Body of pancreas (tissue), 4 donors: ENCODE data around the gene SPOCK1. TPM values are rescaled to one million over a fixed set of nuclear protein-coding genes. Genes with fewer than 3 reads are reported as not detected.

Experiments
- ATAC-seq: fragments of 150-250 bp; one replicate; pipeline ENCODE4 v1.9.1; 2016
- DNase-seq, 4 donors: peaks; one replicate each; pipeline ENCODE4 v3.0.0-alpha.2; 2019
- H3K27ac ChIP-seq, 4 donors: fragments of 200-600 bp; sonication (generic); 1 replicate in 3 of 4; 2 replicates in 1 of 4; pipeline versions ENCODE4 v1.5.1 to v1.6.1; 2016 to 2019; ENCODE audit warnings: mild to moderate bottlenecking in 1 of 4, mixed read lengths in 1 of 4, moderate library complexity in 1 of 4
- H3K27me3 ChIP-seq, 2 donors: fragments of 200-600 bp; sonication (generic); one replicate each; pipeline ENCODE4 v1.6.0; 2016; ENCODE audit warnings: mild to moderate bottlenecking in 1 of 2
- H3K36me3 ChIP-seq, 2 donors: fragments of 200-600 bp; sonication (generic); replicated peaks in 1 of 2; 2 replicates each; pipeline ENCODE4 v1.5.1; 2016; ENCODE audit warnings: low read depth in 2 of 2; ENCODE audit not compliant: insufficient read depth in 1 of 2
- H3K4me1 ChIP-seq: fragments of 200-600 bp; sonication (generic); one replicate; pipeline ENCODE4 v1.6.0; 2016
- H3K4me3 ChIP-seq, 2 donors: fragments of 200-600 bp; sonication (generic); 1 replicate in 1 of 2; 2 replicates in 1 of 2; pipeline ENCODE4 v1.5.1; 2016 to 2019
- H3K9me3 ChIP-seq, 3 donors: fragments of 200-600 bp; sonication (generic); 1 replicate in 2 of 3; 2 replicates in 1 of 3; pipeline ENCODE4 v1.5.1; 2016
- POLR2A ChIP-seq, 3 donors: fragments of 450-650 bp; IDR thresholded peaks; one replicate each; pipeline ENCODE4 v1.6.1; 2016; ENCODE audit warnings: antibody characterized with exemption in 3 of 3, mild to moderate bottlenecking in 2 of 3
- WGBS, 2 donors: methylation state at CpG; one replicate each; pipeline ENCODE4 v1.1.5; 2017; 5-methylcytosine and 5-hydroxymethylcytosine counted together
- intact Hi-C: fragments of 100-400 bp; cut with DNase I; formaldehyde crosslinking; loops from one replicate; pipeline ENCODE4 v1.15.1; 2023
- total RNA-seq, 2 donors: library from RNA; depleted of rRNA; stranded (reverse); fragments of >200 nt; gene quantifications; one replicate each; pipeline ENCODE4 v1.1.0, GENCODE V29; 2016
- TF ChIP-seq, protein P1 (sequence below), 7 experiments: fragments of 450-650 bp in 4 of 7; fragments of 200-600 bp in 3 of 7; sonication (generic) in 3 of 7; IDR thresholded peaks; one replicate each; pipeline ENCODE4 v1.5.1; 2016 to 2019; ENCODE audit warnings: antibody characterized with exemption in 7 of 7

Gene SPOCK1
- total RNA-seq, 2 donors from 2014 or later, result 22.4 to 30.6 TPM

DNA sequence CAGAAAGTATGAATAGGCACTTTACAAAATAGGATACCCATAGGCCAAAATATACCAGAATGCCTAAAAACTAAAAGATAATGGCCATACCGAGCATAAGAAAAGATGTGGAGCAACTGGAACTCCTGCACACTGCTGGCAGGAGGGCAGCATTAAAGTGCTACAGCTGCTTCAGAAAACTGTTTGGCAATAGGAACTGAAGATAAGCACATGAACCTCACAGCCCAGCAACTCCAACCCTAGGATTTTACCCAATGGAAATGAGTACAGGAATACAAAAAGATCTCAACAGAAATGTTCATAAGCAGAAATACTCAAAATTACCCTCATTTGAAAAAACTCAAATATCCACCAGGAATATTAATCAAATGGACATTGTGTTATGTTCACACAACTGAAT, 209.3 kb downstream of the SPOCK1 start:
- 81% methylated on average over 1 of the region's 1 CpG for WGBS, 2 donors
- no peak for ATAC-seq
- H3K36me3 ChIP-seq, result no peaks in the 10 kb centered on the region
- H3K27me3 ChIP-seq, result no peaks in the 10 kb centered on the region
- H3K4me1 ChIP-seq, result peaks cover 13% of the 10 kb centered on the region
- intact Hi-C loops, result no loop called here
- no peak overlapping the region for H3K27ac ChIP-seq
- H3K9me3 ChIP-seq, result no peaks in the 10 kb centered on the region
- no peak overlapping the region for H3K4me3 ChIP-seq
- no peak for DNase-seq
- TF ChIP-seq POLR2A (IDR thresholded peaks at IDR 0.05), result no peak
- TF ChIP-seq, protein P1, sequence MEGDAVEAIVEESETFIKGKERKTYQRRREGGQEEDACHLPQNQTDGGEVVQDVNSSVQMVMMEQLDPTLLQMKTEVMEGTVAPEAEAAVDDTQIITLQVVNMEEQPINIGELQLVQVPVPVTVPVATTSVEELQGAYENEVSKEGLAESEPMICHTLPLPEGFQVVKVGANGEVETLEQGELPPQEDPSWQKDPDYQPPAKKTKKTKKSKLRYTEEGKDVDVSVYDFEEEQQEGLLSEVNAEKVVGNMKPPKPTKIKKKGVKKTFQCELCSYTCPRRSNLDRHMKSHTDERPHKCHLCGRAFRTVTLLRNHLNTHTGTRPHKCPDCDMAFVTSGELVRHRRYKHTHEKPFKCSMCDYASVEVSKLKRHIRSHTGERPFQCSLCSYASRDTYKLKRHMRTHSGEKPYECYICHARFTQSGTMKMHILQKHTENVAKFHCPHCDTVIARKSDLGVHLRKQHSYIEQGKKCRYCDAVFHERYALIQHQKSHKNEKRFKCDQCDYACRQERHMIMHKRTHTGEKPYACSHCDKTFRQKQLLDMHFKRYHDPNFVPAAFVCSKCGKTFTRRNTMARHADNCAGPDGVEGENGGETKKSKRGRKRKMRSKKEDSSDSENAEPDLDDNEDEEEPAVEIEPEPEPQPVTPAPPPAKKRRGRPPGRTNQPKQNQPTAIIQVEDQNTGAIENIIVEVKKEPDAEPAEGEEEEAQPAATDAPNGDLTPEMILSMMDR (IDR thresholded peaks at IDR 0.05), result no peak

DNA sequence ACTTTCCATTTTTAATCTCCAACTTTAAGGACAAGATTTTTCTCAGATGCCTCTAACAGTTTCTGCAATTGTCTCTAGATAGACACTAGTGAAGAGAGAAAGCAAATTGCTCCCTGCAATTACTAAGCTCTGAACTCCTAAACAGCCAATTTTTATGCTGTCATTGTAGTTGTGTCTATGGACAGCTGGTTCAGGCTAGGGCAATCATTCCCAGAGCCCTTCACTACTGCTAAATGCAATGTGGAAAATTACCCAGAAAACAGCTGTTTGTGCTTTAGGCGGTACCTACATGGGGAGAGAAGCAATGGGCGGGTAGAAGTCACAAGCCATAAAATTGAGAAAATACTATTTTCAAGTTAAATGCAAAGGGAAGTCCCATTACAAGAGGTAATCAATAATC, 211.6 kb downstream of the SPOCK1 start:
- DNase-seq (no peak), ATAC-seq (no peak)
- Histone ChIP-seq H3K36me3 (no peaks in the 10 kb centered on the region), H3K27me3 (no peaks in the 10 kb centered on the region), H3K4me3 (no peak overlapping the region), H3K4me1 (peaks cover 3% of the 10 kb centered on the region), H3K9me3 (no peaks in the 10 kb centered on the region), H3K27ac (no peak overlapping the region)
- 96 to 98% methylated on average over 2 of the region's 2 CpGs for WGBS, 2 donors
- TF ChIP-seq POLR2A (IDR thresholded peaks at IDR 0.05), result no peak
- TF ChIP-seq, protein P1 (IDR thresholded peaks at IDR 0.05), result no peak
- intact Hi-C loops, result no loop called here

- Histone ChIP-seq H3K27me3 (no peaks in the 10 kb centered on the region), H3K9me3 (no peaks in the 10 kb centered on the region), H3K4me1 (peaks cover 6% of the 10 kb centered on the region), H3K4me3 (no peak overlapping the region), H3K27ac (no peak overlapping the region), H3K36me3 (no peaks in the 10 kb centered on the region)
- intact Hi-C loops, result no loop called here
- WGBS, 2 donors, result 67 to 79% methylated on average over 4 of the region's 4 CpGs
- DNase-seq (no peak), ATAC-seq (no peak)
- TF ChIP-seq, protein P1 (IDR thresholded peaks at IDR 0.05), result no peak
- TF ChIP-seq POLR2A (IDR thresholded peaks at IDR 0.05), result no peak
Observed at GRCh38 chr5:137286025-137286610, 213.0 kb downstream of the SPOCK1 start.

- TF ChIP-seq POLR2A (IDR thresholded peaks at IDR 0.05), result no peak
- TF ChIP-seq, protein P1 (IDR thresholded peaks at IDR 0.05), result no peak
- peak in 1 of 4 donors; percentile 38 for DNase-seq
- H3K27ac ChIP-seq, result no peak overlapping the region
- intact Hi-C loops, result no loop called here
- ATAC-seq, result no peak
- H3K4me3 ChIP-seq, result no peak overlapping the region
- no peaks in the 10 kb centered on the region for H3K36me3 ChIP-seq
- 78 to 94% methylated on average over 2 of the region's 2 CpGs for WGBS, 2 donors
- no peaks in the 10 kb centered on the region for H3K9me3 ChIP-seq
- peaks cover 6% of the 10 kb centered on the region for H3K4me1 ChIP-seq
- no peaks in the 10 kb centered on the region for H3K27me3 ChIP-seq
Observed at GRCh38 chr5:137283801-137284200, 215.3 kb downstream of the SPOCK1 start.

DNA sequence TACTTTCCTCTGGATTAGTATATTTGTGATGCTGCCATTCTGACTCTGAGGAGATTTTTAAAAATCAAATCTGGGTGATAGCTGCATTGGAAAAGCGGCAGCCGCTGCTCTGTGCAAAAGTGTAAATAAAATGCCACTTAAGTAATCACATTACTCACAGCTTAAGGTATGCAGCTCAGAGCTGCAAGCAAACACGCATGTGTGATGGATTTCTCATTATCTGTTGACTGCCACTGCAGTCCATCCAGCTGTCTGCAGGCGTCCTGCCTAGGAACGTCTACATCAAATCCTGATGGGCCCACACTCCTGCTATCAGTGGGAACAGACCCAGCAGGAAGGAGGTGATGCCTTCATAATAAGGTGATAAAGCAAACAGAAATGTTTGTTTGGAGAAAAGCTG, 216.9 kb downstream of the SPOCK1 start:
- Histone ChIP-seq H3K4me1 (peaks cover 6% of the 10 kb centered on the region), H3K36me3 (no peaks in the 10 kb centered on the region), H3K4me3 (no peak overlapping the region), H3K27ac (no peak overlapping the region), H3K27me3 (no peaks in the 10 kb centered on the region), H3K9me3 (no peaks in the 10 kb centered on the region)
- TF ChIP-seq, protein P1 (IDR thresholded peaks at IDR 0.05), result no peak
- TF ChIP-seq POLR2A (IDR thresholded peaks at IDR 0.05), result no peak
- intact Hi-C loops, result no loop called here
- no peak for DNase-seq
- no peak for ATAC-seq
- 9 to 26% methylated on average over 5 of the region's 5 CpGs for WGBS, 2 donors
